K562 (cell line): ENCODE measurements around the gene STON2. TPM values are rescaled to one million over a fixed set of nuclear protein-coding genes. Genes with fewer than 3 reads are reported as not detected.

ENCODE experiments used
- ATAC-seq: fragments of 200-7000 bp; cut with Tn5 transposase; 3 replicates; pipeline ENCODE4 v1.9.1; 2020; ENCODE audit warnings: moderate library complexity
- BruUV-seq: library from RNA; stranded (reverse); fragments of 400-500 nt; replicated peaks from 2 replicates; lab custom pipeline; 2021; lab: Mats Ljungman, UMichigan
- CTCF ChIA-PET: fragments of 300-600 bp; formaldehyde crosslinking; extraction: SDS; loops from one replicate; lab custom pipeline; 2021; ENCODE audit warnings: low intra/inter-chr PET ratio; lab: Yijun Ruan, JAX
- POLR2A ChIA-PET: fragments of 300-600, 350-650 bp; sonication (Branson Sonifier 250); formaldehyde crosslinking; extraction: SDS; loops from one replicate; lab custom pipeline; 2021; ENCODE audit warnings: antibody characterized with exemption, inconsistent platforms; lab: Yijun Ruan, JAX
- DNase-seq, 4 experiments: peaks; one replicate each; pipeline versions ENCODE4 v3.0.0 to v3.0.0-alpha.2; 2011 to 2018; ENCODE audit warnings: low spot score in 3 of 4, mixed read lengths in 3 of 4; ENCODE audit errors: extremely low read depth in 1 of 4
- FAIRE-seq: peaks from 2 replicates; lab custom pipeline; 2011; peaks lifted over from hg19 to GRCh38; lab: Jason Lieb, UNC
- H2AFZ ChIP-seq: 2 replicates; pipeline ENCODE4 v1.6.0; 2011; ENCODE audit warnings: low read depth, low read length, control low read depth, inconsistent platforms
- H3K27ac ChIP-seq: fragments of 200-600 bp; 3 replicates; pipeline ENCODE4 v1.8.0; 2011; ENCODE audit warnings: low read depth, mild to moderate bottlenecking, control low read depth, inconsistent platforms, low read length, moderate library complexity, mixed read lengths; ENCODE audit errors: extremely low read depth
- H3K27me3 ChIP-seq, 2 experiments: fragments of 300-600 bp in 1 of 2; 2 replicates in 1 of 2; 3 replicates in 1 of 2; pipeline versions ENCODE4 v1.6.0 to v1.8.0; 2011; ENCODE audit warnings: inconsistent platforms in 2 of 2, low read length in 2 of 2, mild to moderate bottlenecking in 1 of 2, mixed read lengths in 1 of 2, moderate library complexity in 1 of 2; ENCODE audit not compliant: control insufficient read depth in 2 of 2, insufficient read depth in 2 of 2
- H3K36me3 ChIP-seq: fragments of 300-600 bp; 3 replicates; pipeline ENCODE4 v1.8.0; 2011; ENCODE audit warnings: mild to moderate bottlenecking, low read length, inconsistent platforms; ENCODE audit not compliant: control insufficient read depth, insufficient read depth
- H3K4me1 ChIP-seq, 2 experiments: fragments of 200-600 bp in 1 of 2; replicated peaks in 1 of 2; 2 replicates in 1 of 2; 3 replicates in 1 of 2; pipeline versions ENCODE4 v1.5.1 to v1.8.0; 2011; ENCODE audit warnings: inconsistent platforms in 2 of 2, low read length in 2 of 2, mild to moderate bottlenecking in 1 of 2, mixed read lengths in 1 of 2, moderate library complexity in 1 of 2; ENCODE audit not compliant: control insufficient read depth in 2 of 2, insufficient read depth in 2 of 2
- H3K4me2 ChIP-seq: 2 replicates; pipeline ENCODE4 v1.6.1; 2011; ENCODE audit warnings: low read length, control low read depth, inconsistent platforms, mixed read lengths; ENCODE audit not compliant: insufficient read depth
- H3K4me3 ChIP-seq: fragments of 200-600 bp; sonication (generic), shearing (Covaris generic); 2 replicates; pipeline ENCODE4 v1.5.1; 2016; ENCODE audit warnings: control low read depth, inconsistent platforms
- H3K79me2 ChIP-seq: fragments of 200-600 bp; 3 replicates; pipeline ENCODE4 v1.8.0; 2011; ENCODE audit warnings: low read length, inconsistent platforms; ENCODE audit not compliant: control insufficient read depth, insufficient read depth
- H3K9ac ChIP-seq, 2 experiments: 2 replicates each; pipeline versions ENCODE4 v1.6.0 to v1.6.1; 2011; ENCODE audit warnings: low read depth in 2 of 2, low read length in 2 of 2, control low read depth in 1 of 2, inconsistent platforms in 1 of 2, mild to moderate bottlenecking in 1 of 2, mixed read lengths in 1 of 2; ENCODE audit not compliant: insufficient read depth in 1 of 2
- H3K9me1 ChIP-seq: one replicate; pipeline ENCODE4 v1.6.0; 2011; ENCODE audit warnings: inconsistent platforms, mild to moderate bottlenecking, low read length, moderate library complexity; ENCODE audit not compliant: control insufficient read depth, insufficient read depth
- H3K9me3 ChIP-seq: replicated peaks from 2 replicates; pipeline ENCODE4 v1.5.1; 2011; ENCODE audit warnings: low read depth, low read length, inconsistent platforms; ENCODE audit not compliant: control insufficient read depth, insufficient read depth
- H4K20me1 ChIP-seq: replicated peaks from 2 replicates; pipeline ENCODE4 v1.6.1; 2011; ENCODE audit warnings: low read length, inconsistent platforms, mixed read lengths; ENCODE audit not compliant: control insufficient read depth, insufficient read depth
- BRD4 ChIP-seq: fragments of 200-600 bp; sonication (generic); IDR thresholded peaks from 2 replicates; pipeline ENCODE4 v1.6.1; 2017; ENCODE audit warnings: inconsistent platforms
- GTF3C2 ChIP-seq: IDR thresholded peaks from 3 replicates; pipeline ENCODE4 v1.6.1; 2011; ENCODE audit warnings: borderline replicate concordance, mild to moderate bottlenecking, moderate library complexity; ENCODE audit not compliant: insufficient read length; ENCODE audit errors: extremely low read depth
- NCOA1 ChIP-seq: fragments of 450-650 bp; IDR thresholded peaks from 2 replicates; pipeline ENCODE4 v1.6.1; 2016; ENCODE audit warnings: low read depth
- NCOA6 ChIP-seq: fragments of 450-650 bp; IDR thresholded peaks from 2 replicates; pipeline ENCODE4 v1.6.1; 2017; ENCODE audit warnings: mild to moderate bottlenecking
- TAF7 ChIP-seq: fragments of 450-650 bp; IDR thresholded peaks from 2 replicates; pipeline ENCODE4 v1.6.1; 2016; ENCODE audit warnings: missing genetic modification characterization, missing compliant biosample characterization
- ZBTB34 ChIP-seq: fragments of 250-450 bp; sonication (Bioruptor Pico); IDR thresholded peaks from 2 replicates; pipeline ENCODE4 v1.8.0; 2021; ENCODE audit warnings: mild to moderate bottlenecking, moderate library complexity
- ZBTB8A ChIP-seq: fragments of 450-650 bp; IDR thresholded peaks from 2 replicates; pipeline ENCODE4 v1.6.1; 2018; ENCODE audit warnings: mild to moderate bottlenecking, moderate library complexity; ENCODE audit not compliant: partially characterized antibody
- ZNF146 ChIP-seq: IDR thresholded peaks from one replicate; pipeline ENCODE4 v1.6.1; 2018; ENCODE audit warnings: missing compliant biosample characterization; ENCODE audit not compliant: unreplicated experiment
- WGBS: fragments of 100-300 bp; shearing (Covaris generic); methylation state at CpG from one replicate; pipeline ENCODE4 v1.1.6; 2016; ENCODE audit warnings: low coverage, mixed read lengths; ENCODE audit not compliant: insufficient coverage; ENCODE audit errors: missing lambda C conversion rate; 5-methylcytosine and 5-hydroxymethylcytosine counted together
- in situ Hi-C: fragments of 300-500 bp; cut with MboI; formaldehyde crosslinking; loops from 4 replicates; pipeline ENCODE4 v1.15.0; 2018; ENCODE audit warnings: inconsistent platforms, mixed read lengths
- intact Hi-C: fragments of 100-400 bp; cut with micrococcal nuclease; formaldehyde crosslinking; loops from 2 replicates; pipeline ENCODE4 v1.14.2; 2022
- polyA plus RNA-seq, 8 experiments: library from polyadenylated mRNA; depleted of rRNA in 4 of 8; stranded (reverse) in 5 of 8; unstranded in 3 of 8; fragments of >200 nt; fragmentation: Nextera tagmentation in 2 of 8; fragmentation: Illumina TruSeq in 1 of 8; extraction: Ambion mirVana in 2 of 8; extraction: Trizol in 1 of 8; gene quantifications; 2 replicates each; pipeline versions ENCODE4 v1.2.1 to v1.2.3, GENCODE V29; 2011 to 2014; ENCODE audit warnings: inconsistent platforms in 1 of 8, missing spikeins in 1 of 8
- total RNA-seq, 7 experiments: library from RNA; depleted of rRNA in 6 of 7; stranded (reverse); fragments of >200 nt in 6 of 7; fragmentation: Illumina TruSeq in 2 of 7; extraction: Trizol in 2 of 7; gene quantifications; 2 replicates each; pipeline versions ENCODE4 v1.2.1 to v1.2.3, GENCODE V29; 2011 to 2021; ENCODE audit warnings: low replicate concordance in 1 of 7

The STON2 gene
- total and polyA plus RNA-seq, 9 of the 15 experiments (the other 6 are each of a cell fraction or from before 2014, with no cell fraction given): 7.8 to 99.3 (median 53.5) TPM

- Histone ChIP-seq H3K4me2 (no peak overlapping the region), H3K79me2 (peaks cover 12% of the 10 kb centered on the region), H3K4me3 (no peak overlapping the region), H3K9me3 (no peaks in the 10 kb centered on the region), H3K27ac (no peak overlapping the region), H3K9ac (no peak overlapping the region), H3K4me1 (peaks cover 4 to 16% of the 10 kb centered on the region in 2 experiments; a peak in 3 of 5 replicates), H3K9me1 (no peaks in the 10 kb centered on the region), H4K20me1 (no peaks in the 10 kb centered on the region), H2AFZ (no peak overlapping the region), H3K36me3 (peaks cover 73% of the 10 kb centered on the region), H3K27me3 (no peaks in the 10 kb centered on the region)
- no TSS peak for BruUV-seq
- ChIA-PET CTCF (interaction anchor here (2.7 to 2.8 kb wide), 2 partner anchors 183 to 194 kb away, joined by 19 to 32 read pairs; no protein-coding TSS in a partner anchor), POLR2A (interaction anchor here (0.6 to 0.9 kb wide), 2 partner anchors 51 to 225 kb away, joined by 3 to 4 read pairs; no protein-coding TSS in a partner anchor)
- ATAC-seq: no peak
- no peak for DNase-seq
- 88% methylated on average over 3 of the region's 3 CpGs for whole genome bisulfite sequencing
- no peak for FAIRE-seq
- in situ Hi-C loops (loop anchor here (5.0 kb wide), 1 partner anchor 182 kb away; no protein-coding TSS in a partner anchor), intact Hi-C loops (loop anchor here (1.0 to 10.0 kb wide), 3 partner anchors 53 to 315 kb away; partner anchors contain the start of gene TSHR)
- TF ChIP-seq ZNF146 (no peak), NCOA6 (no peak), TAF7 (tag) (no peak), NCOA1 (no peak), ZBTB8A (no peak), BRD4 (no peak), ZBTB34 (CRISPR knock-in tag) (no peak), GTF3C2 (no peak)
Measured at GRCh38 chr14:81269979-81270375, 130.1 kb downstream of the STON2 start.
